GM10248 (cell line): ENCODE measurements around the gene SLC17A8.

ENCODE experiments used
- CTCF ChIA-PET: fragments of 300-600 bp; sonication (Branson Sonifier 250); formaldehyde crosslinking; extraction: SDS; loops from one replicate; lab custom pipeline; 2021; ENCODE audit warnings: antibody characterized with exemption; lab: Yijun Ruan, JAX
- POLR2A ChIA-PET: fragments of 350-650 bp; sonication (Branson Sonifier 250); formaldehyde crosslinking; extraction: SDS; loops from one replicate; lab custom pipeline; 2020; ENCODE audit warnings: antibody characterized with exemption; lab: Yijun Ruan, JAX
- DNase-seq: peaks from one replicate; pipeline ENCODE4 v3.0.0; 2012; ENCODE audit errors: extremely low spot score
- CTCF ChIP-seq: IDR thresholded peaks from 2 replicates; pipeline ENCODE4 v1.5.1; 2012; ENCODE audit warnings: mild to moderate bottlenecking, low read depth; ENCODE audit errors: extremely low read depth, missing control alignments, control extremely low read depth

SLC17A8 gene

DNA sequence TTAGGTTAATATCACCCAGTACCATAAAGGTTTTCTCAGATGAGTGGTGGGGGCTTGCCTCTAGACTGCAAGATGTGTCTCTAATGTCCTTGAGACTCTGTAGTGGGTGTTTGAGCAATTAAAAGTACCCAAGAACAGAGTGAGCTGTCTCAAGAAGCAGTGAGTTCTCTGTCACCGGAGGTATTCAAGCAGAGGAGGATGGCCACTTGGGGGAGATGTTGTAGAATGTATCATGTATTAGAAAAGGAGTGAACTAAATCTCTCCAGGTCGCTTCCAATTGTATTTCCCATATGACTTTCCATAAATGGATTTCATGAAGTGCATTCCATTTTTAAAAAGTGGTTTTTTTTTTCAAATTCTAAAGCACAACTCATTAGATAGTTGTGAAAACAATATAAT lies 35.0 kb downstream of the SLC17A8 start:
- CTCF ChIA-PET, result no interaction called here
- no peak for TF ChIP-seq CTCF
- POLR2A ChIA-PET, result no interaction called here
- DNase-seq, result no peak

GRCh38 chr12:100393200-100393599 lies 36.3 kb downstream of the SLC17A8 start:
- TF ChIP-seq CTCF, result no peak
- ChIA-PET POLR2A (no interaction called here), CTCF (interaction anchor here (0.9 to 1.4 kb wide), 3 partner anchors 11 to 278 kb away, joined by 3 to 6 read pairs (median 4); no protein-coding TSS in a partner anchor)
- DNase-seq, result no peak

GRCh38 chr12:100395811-100396210 lies 38.9 kb downstream of the SLC17A8 start:
- no peak for TF ChIP-seq CTCF
- ChIA-PET POLR2A (no interaction called here), CTCF (no interaction called here)
- no peak for DNase-seq

GRCh38 chr12:100398307-100398706 lies 41.4 kb downstream of the SLC17A8 start:
- CTCF ChIA-PET, result no interaction called here
- TF ChIP-seq CTCF, result no peak
- POLR2A ChIA-PET, result no interaction called here
- DNase-seq, result no peak

DNA sequence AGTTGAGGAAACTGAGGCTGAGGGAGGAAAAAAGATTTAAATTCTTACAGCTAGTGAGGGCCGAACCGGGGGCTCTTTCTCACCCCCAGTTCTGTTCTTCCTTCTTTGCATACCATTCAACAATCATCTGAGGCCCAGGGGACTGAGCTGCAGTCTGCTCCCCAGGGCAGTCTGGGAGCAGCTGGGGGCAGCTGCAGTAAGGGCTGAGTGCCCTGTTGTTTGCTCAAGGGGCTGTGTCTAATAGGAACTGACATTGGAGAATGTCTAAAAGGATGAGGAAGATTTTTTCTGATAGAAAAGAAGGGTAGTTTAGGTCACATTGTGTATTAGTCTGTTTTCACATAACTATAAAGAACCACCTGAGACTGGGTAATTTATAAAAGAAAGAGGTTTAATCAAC lies 42.2 kb downstream of the SLC17A8 start:
- no peak for DNase-seq
- TF ChIP-seq CTCF, result no peak
- POLR2A ChIA-PET, result no interaction called here
- CTCF ChIA-PET, result no interaction called here

GRCh38 chr12:100401660-100402059 lies 44.8 kb downstream of the SLC17A8 start:
- DNase-seq, result no peak
- TF ChIP-seq CTCF, result no peak
- ChIA-PET CTCF (interaction anchor here (1.6 kb wide), 1 partner anchor 152 kb away, joined by 4 read pairs; no protein-coding TSS in a partner anchor), POLR2A (no interaction called here)
